ACC112 (cell line): ENCODE data around the gene PCCB.
A peak's percentile ranks its signal among the peaks of the same experiment; 100 is the strongest.

Source experiments
- H2AFZ ChIP-seq: fragments of 200-600 bp; sonication (generic); one replicate; pipeline ENCODE4 v1.6.0; 2017; ENCODE audit warnings: antibody characterized with exemption, low read length; ENCODE audit not compliant: unreplicated experiment
- H3K27ac ChIP-seq: fragments of 200-600 bp; sonication (generic); 2 replicates; pipeline ENCODE4 v1.5.1; 2014; ENCODE audit warnings: low read depth, mild to moderate bottlenecking, antibody characterized with exemption, low read length, moderate library complexity
- H3K27me3 ChIP-seq: fragments of 200-600 bp; sonication (generic); 2 replicates; pipeline ENCODE4 v1.6.1; 2014; ENCODE audit warnings: mild to moderate bottlenecking, antibody characterized with exemption, low read length, moderate library complexity, mixed read lengths; ENCODE audit not compliant: insufficient read depth
- H3K36me3 ChIP-seq: fragments of 200-600 bp; sonication (generic); 2 replicates; pipeline ENCODE4 v1.6.1; 2016; ENCODE audit warnings: mild to moderate bottlenecking, antibody characterized with exemption, low read length, moderate library complexity, mixed read lengths; ENCODE audit not compliant: insufficient read depth
- H3K4me1 ChIP-seq: fragments of 200-600 bp; sonication (generic); one replicate; pipeline ENCODE4 v1.6.1; 2016; ENCODE audit warnings: low read length, mixed read lengths; ENCODE audit not compliant: insufficient read depth, unreplicated experiment, control insufficient read depth
- H3K4me3 ChIP-seq: fragments of 200-600 bp; sonication (generic); 2 replicates; pipeline ENCODE4 v1.5.1; 2014; ENCODE audit warnings: mild to moderate bottlenecking, low read depth, low read length
- H3K79me2 ChIP-seq: fragments of 200-600 bp; sonication (generic); one replicate; pipeline ENCODE4 v1.6.0; 2016; ENCODE audit warnings: low read length; ENCODE audit not compliant: control insufficient read depth, unreplicated experiment, insufficient read depth

Gene PCCB

GRCh38 chr3:136239094-136239493 lies 11.0 kb upstream of the PCCB start:
- H2AFZ ChIP-seq: no peak overlapping the region
- no peak overlapping the region for H3K4me3 ChIP-seq
- H3K4me1 ChIP-seq: no peaks in the 10 kb centered on the region
- no peaks in the 10 kb centered on the region for H3K79me2 ChIP-seq
- H3K36me3 ChIP-seq: no peaks in the 10 kb centered on the region
- H3K27me3 ChIP-seq: peaks cover 59% of the 10 kb centered on the region
- H3K27ac ChIP-seq: no peak overlapping the region

- Histone ChIP-seq H3K27me3 (peaks cover 14% of the 10 kb centered on the region), H2AFZ (no peak overlapping the region), H3K79me2 (no peaks in the 10 kb centered on the region), H3K4me1 (no peaks in the 10 kb centered on the region), H3K27ac (no peak overlapping the region), H3K36me3 (no peaks in the 10 kb centered on the region), H3K4me3 (no peak overlapping the region)
These were observed 4.4 kb upstream of the PCCB start for GRCh38 chr3:136245691-136246090.

GRCh38 chr3:136247436-136247835 lies 2.7 kb upstream of the PCCB start:
- H3K79me2 ChIP-seq: peaks cover 12% of the 10 kb centered on the region
- H3K27me3 ChIP-seq: no peaks in the 10 kb centered on the region
- H3K27ac ChIP-seq: no peak overlapping the region
- H3K36me3 ChIP-seq: no peaks in the 10 kb centered on the region
- peaks cover 11% of the 10 kb centered on the region for H3K4me1 ChIP-seq
- no peak overlapping the region for H2AFZ ChIP-seq
- H3K4me3 ChIP-seq: no peak overlapping the region

GRCh38 chr3:136247855-136248590 lies 2.1 kb upstream of the PCCB start:
- H3K4me3 ChIP-seq: no peak overlapping the region
- H2AFZ ChIP-seq: no peak overlapping the region
- H3K36me3 ChIP-seq: no peaks in the 10 kb centered on the region
- no peaks in the 10 kb centered on the region for H3K27me3 ChIP-seq
- H3K4me1 ChIP-seq: peaks cover 11% of the 10 kb centered on the region
- H3K79me2 ChIP-seq: peaks cover 12% of the 10 kb centered on the region
- H3K27ac ChIP-seq: no peak overlapping the region

- Histone ChIP-seq H3K36me3 (no peaks in the 10 kb centered on the region), H3K4me1 (peaks cover 11% of the 10 kb centered on the region), H3K79me2 (peaks cover 12% of the 10 kb centered on the region), H2AFZ (no peak overlapping the region), H3K27me3 (no peaks in the 10 kb centered on the region), H3K4me3 (no peak overlapping the region), H3K27ac (no peak overlapping the region)
These were observed 1.0 kb upstream of the PCCB start for GRCh38 chr3:136249091-136249490.

GRCh38 chr3:136249593-136249992 lies 547 bp upstream of the PCCB start:
- no peaks in the 10 kb centered on the region for H3K36me3 ChIP-seq
- H3K4me1 ChIP-seq: peaks cover 11% of the 10 kb centered on the region
- peak overlapping the region; percentile 82 for H3K4me3 ChIP-seq
- peak overlapping the region; percentile 91 for H2AFZ ChIP-seq
- H3K27ac ChIP-seq: no peak overlapping the region
- peaks cover 12% of the 10 kb centered on the region for H3K79me2 ChIP-seq
- no peaks in the 10 kb centered on the region for H3K27me3 ChIP-seq

- H3K27ac ChIP-seq: peak overlapping the region; percentile 55; the same call in 1 of the 2 replicates
- peaks cover 11% of the 10 kb centered on the region for H3K4me1 ChIP-seq
- peak overlapping the region; percentile 82 for H3K4me3 ChIP-seq
- peaks cover 12% of the 10 kb centered on the region for H3K79me2 ChIP-seq
- no peaks in the 10 kb centered on the region for H3K27me3 ChIP-seq
- peak overlapping the region; percentile 91 for H2AFZ ChIP-seq
- H3K36me3 ChIP-seq: no peaks in the 10 kb centered on the region
These were observed 842 bp downstream of the PCCB start for GRCh38 chr3:136250903-136251460.

GRCh38 chr3:136251511-136251910 lies 1.4 kb downstream of the PCCB start:
- H3K4me3 ChIP-seq: peak overlapping the region; percentile 82
- H3K27ac ChIP-seq: no peak overlapping the region
- peak overlapping the region; percentile 91 for H2AFZ ChIP-seq
- peaks cover 12% of the 10 kb centered on the region for H3K79me2 ChIP-seq
- no peaks in the 10 kb centered on the region for H3K27me3 ChIP-seq
- peaks cover 11% of the 10 kb centered on the region for H3K4me1 ChIP-seq
- H3K36me3 ChIP-seq: no peaks in the 10 kb centered on the region

GRCh38 chr3:136255672-136256406 lies 5.7 kb downstream of the PCCB start:
- peaks cover 11% of the 10 kb centered on the region for H3K4me1 ChIP-seq
- no peak overlapping the region for H2AFZ ChIP-seq
- H3K36me3 ChIP-seq: 0 out of 2 replicates have a peak, but pooled peaks cover 4% of the 10 kb centered on the region
- no peaks in the 10 kb centered on the region for H3K27me3 ChIP-seq
- H3K79me2 ChIP-seq: peaks cover 12% of the 10 kb centered on the region
- no peak overlapping the region for H3K27ac ChIP-seq
- H3K4me3 ChIP-seq: no peak overlapping the region

- Histone ChIP-seq H2AFZ (no peak overlapping the region), H3K27ac (no peak overlapping the region), H3K4me3 (no peak overlapping the region), H3K4me1 (no peaks in the 10 kb centered on the region), H3K27me3 (no peaks in the 10 kb centered on the region), H3K36me3 (0 out of 2 replicates have a peak, but pooled peaks cover 5% of the 10 kb centered on the region), H3K79me2 (no peaks in the 10 kb centered on the region)
These were observed 8.1 kb downstream of the PCCB start for GRCh38 chr3:136258199-136258598.
